NCI-H748 (cell line): ENCODE results near the gene GARS1.
"Not testable (repeated sequence)": the region's sequence is repeated elsewhere in the genome, so short reads cannot be mapped to it uniquely, and the experiment has no call there.

Experiments used
- DNase-seq: peaks from one replicate; lab custom pipeline; 2025; ENCODE audit not compliant: unreplicated experiment; lab: John Stamatoyannopoulos, UW

GARS1 gene

GRCh38 chr7:30594540-30595435, at the start of gene GARS1:
Gene GARS1, plus strand, starts transcription at chr7:30594878. Its CDS starts 44 bp downstream, at chr7:30594922.
- peak; percentile 94 for DNase-seq

GRCh38 chr7:30545791-30546555, 48.7 kb upstream of the GARS1 start:
- DNase-seq = no peak

- no peak for DNase-seq
Measured at GRCh38 chr7:30546596-30546995, 48.1 kb upstream of the GARS1 start.

- peak; percentile 90 for DNase-seq
Measured at GRCh38 chr7:30548845-30549244, 45.8 kb upstream of the GARS1 start.

- DNase-seq = peak; percentile 63
Measured at GRCh38 chr7:30549931-30550493, 44.7 kb upstream of the GARS1 start.

- no peak for DNase-seq
Measured at GRCh38 chr7:30552330-30552729, 42.3 kb upstream of the GARS1 start.

- DNase-seq = no peak
Measured at GRCh38 chr7:30553141-30553540, 41.5 kb upstream of the GARS1 start.

- no peak for DNase-seq
Measured at GRCh38 chr7:30553546-30553945, 41.1 kb upstream of the GARS1 start.

- no peak for DNase-seq
Measured at GRCh38 chr7:30555525-30555924, 39.2 kb upstream of the GARS1 start.

- peak; percentile 99 for DNase-seq
Measured at GRCh38 chr7:30556840-30557239, 37.8 kb upstream of the GARS1 start.

- DNase-seq = peak; percentile 84
Measured at GRCh38 chr7:30557245-30557644, 37.4 kb upstream of the GARS1 start.

GRCh38 chr7:30559611-30560010, 35.1 kb upstream of the GARS1 start:
- DNase-seq = no peak

GRCh38 chr7:30561389-30561788, 33.3 kb upstream of the GARS1 start:
- no peak for DNase-seq

GRCh38 chr7:30562498-30562897, 32.2 kb upstream of the GARS1 start:
- peak; percentile 62 for DNase-seq

- DNase-seq = no peak
Measured at GRCh38 chr7:30562909-30563308, 31.8 kb upstream of the GARS1 start.

- DNase-seq = no peak
Measured at GRCh38 chr7:30563326-30563942, 31.2 kb upstream of the GARS1 start.

- DNase-seq = peak; percentile 84
Measured at GRCh38 chr7:30564243-30564892, 30.3 kb upstream of the GARS1 start.

- no peak for DNase-seq
Measured at GRCh38 chr7:30566596-30566995, 28.1 kb upstream of the GARS1 start.

- DNase-seq = no peak
Measured at GRCh38 chr7:30567081-30567480, 27.6 kb upstream of the GARS1 start.

GRCh38 chr7:30570238-30570637, 24.4 kb upstream of the GARS1 start:
- DNase-seq = not testable (repeated sequence)
